PFSK-1 (cell line): ENCODE data around the gene GLS.

ENCODE experiments used
- FOXP2 ChIP-seq: optimal IDR thresholded peaks from 2 replicates; pipeline ENCODE3; 2011; ENCODE audit warnings: borderline replicate concordance, control low read depth, inconsistent platforms; ENCODE audit not compliant: insufficient read depth; ENCODE audit errors: extremely low read length, extremely low read depth
- POLR2AphosphoS5 ChIP-seq: IDR thresholded peaks from 2 replicates; pipeline ENCODE4 v1.6.1; 2012; ENCODE audit warnings: low read depth, mild to moderate bottlenecking, control low read depth, low read length, moderate library complexity
- REST ChIP-seq, 2 experiments: IDR thresholded peaks; 2 replicates each; pipeline versions ENCODE4 v1.6.1 to v1.8.0; 2011 to 2012; ENCODE audit warnings: low read depth in 2 of 2, low read length in 2 of 2, control low read depth in 1 of 2, inconsistent platforms in 1 of 2, mild to moderate bottlenecking in 1 of 2, moderate library complexity in 1 of 2; ENCODE audit not compliant: insufficient read depth in 1 of 2
- SIN3A ChIP-seq: IDR thresholded peaks from 2 replicates; pipeline ENCODE4 v1.6.1; 2012; ENCODE audit warnings: mild to moderate bottlenecking, low read length, moderate library complexity, borderline replicate concordance; ENCODE audit not compliant: insufficient read depth
- TAF1 ChIP-seq: IDR thresholded peaks from 2 replicates; pipeline ENCODE4 v1.6.1; 2012; ENCODE audit warnings: low read length, control low read depth, borderline replicate concordance; ENCODE audit not compliant: insufficient read depth

GLS gene

GRCh38 chr2:190987116-190987515 is 106.5 kb downstream of the GLS start:
- TF ChIP-seq FOXP2 (no peak), POLR2AphosphoS5 (no peak), REST (IDR thresholded peaks at IDR 0.05; ENCODE audit: insufficient read depth in 1 of 2, low read depth in 2 of 2, low read length in 2 of 2) (no peak)

GRCh38 chr2:190987938-190988337 is 107.3 kb downstream of the GLS start:
- TF ChIP-seq POLR2AphosphoS5 = no peak
- no peak for TF ChIP-seq SIN3A
- TF ChIP-seq REST (IDR thresholded peaks at IDR 0.05; ENCODE audit: insufficient read depth in 1 of 2, low read depth in 2 of 2, low read length in 2 of 2) = no peak
- TF ChIP-seq FOXP2 = no peak
- no peak for TF ChIP-seq TAF1

GRCh38 chr2:190988910-190989309 is 108.3 kb downstream of the GLS start:
- TF ChIP-seq POLR2AphosphoS5 = no peak
- TF ChIP-seq TAF1 = no peak
- TF ChIP-seq FOXP2 = no peak
- TF ChIP-seq SIN3A = no peak
- TF ChIP-seq REST (IDR thresholded peaks at IDR 0.05; ENCODE audit: insufficient read depth in 1 of 2, low read depth in 2 of 2, low read length in 2 of 2) = no peak

GRCh38 chr2:190990132-190990531 is 109.5 kb downstream of the GLS start:
- TF ChIP-seq TAF1 = no peak
- TF ChIP-seq REST (IDR thresholded peaks at IDR 0.05; ENCODE audit: insufficient read depth in 1 of 2, low read depth in 2 of 2, low read length in 2 of 2) = no peak
- no peak for TF ChIP-seq FOXP2
- TF ChIP-seq SIN3A = no peak
- no peak for TF ChIP-seq POLR2AphosphoS5

GRCh38 chr2:190993292-190993643 is 112.6 kb downstream of the GLS start:
- TF ChIP-seq POLR2AphosphoS5 = no peak
- no peak for TF ChIP-seq SIN3A
- no peak for TF ChIP-seq FOXP2
- TF ChIP-seq TAF1 = no peak
- no peak for TF ChIP-seq REST (IDR thresholded peaks at IDR 0.05; ENCODE audit: insufficient read depth in 1 of 2, low read depth in 2 of 2, low read length in 2 of 2)
